NB4 (cell line): ENCODE measurements around the gene L3MBTL2.

Experiments used
- MYC ChIP-seq: IDR thresholded peaks from 2 replicates; pipeline ENCODE4 v1.6.1; 2011; ENCODE audit warnings: low read depth, low read length
- POLR2A ChIP-seq: IDR thresholded peaks from 2 replicates; pipeline ENCODE4 v1.6.1; 2011; ENCODE audit warnings: mild to moderate bottlenecking; ENCODE audit not compliant: insufficient read length; ENCODE audit errors: extremely low read depth
- TF ChIP-seq, protein P1 (sequence below): IDR thresholded peaks from one replicate; pipeline ENCODE4 v1.5.1; 2012; ENCODE audit warnings: low read depth, low read length

DNA sequence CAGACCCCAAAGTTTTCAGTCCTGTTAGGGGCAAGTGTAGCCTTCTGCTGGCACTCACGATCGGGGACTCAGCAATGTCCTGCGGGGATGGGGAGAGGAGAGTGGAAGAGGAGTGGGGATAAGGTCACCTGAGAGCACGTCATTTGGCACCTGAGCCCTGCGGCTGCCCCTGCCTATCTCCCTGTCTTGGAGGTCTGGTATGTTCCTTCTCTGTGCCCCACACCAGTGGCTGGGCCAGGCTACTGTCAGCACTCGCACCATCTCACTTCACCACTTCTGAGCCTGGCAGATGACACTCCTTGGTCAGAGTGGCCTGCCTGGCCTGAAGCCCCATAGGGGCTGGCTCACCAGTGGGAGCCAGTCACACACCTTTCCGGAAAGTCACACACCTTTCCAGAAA, 55.8 kb downstream of the L3MBTL2 start:
- TF ChIP-seq, protein P1, sequence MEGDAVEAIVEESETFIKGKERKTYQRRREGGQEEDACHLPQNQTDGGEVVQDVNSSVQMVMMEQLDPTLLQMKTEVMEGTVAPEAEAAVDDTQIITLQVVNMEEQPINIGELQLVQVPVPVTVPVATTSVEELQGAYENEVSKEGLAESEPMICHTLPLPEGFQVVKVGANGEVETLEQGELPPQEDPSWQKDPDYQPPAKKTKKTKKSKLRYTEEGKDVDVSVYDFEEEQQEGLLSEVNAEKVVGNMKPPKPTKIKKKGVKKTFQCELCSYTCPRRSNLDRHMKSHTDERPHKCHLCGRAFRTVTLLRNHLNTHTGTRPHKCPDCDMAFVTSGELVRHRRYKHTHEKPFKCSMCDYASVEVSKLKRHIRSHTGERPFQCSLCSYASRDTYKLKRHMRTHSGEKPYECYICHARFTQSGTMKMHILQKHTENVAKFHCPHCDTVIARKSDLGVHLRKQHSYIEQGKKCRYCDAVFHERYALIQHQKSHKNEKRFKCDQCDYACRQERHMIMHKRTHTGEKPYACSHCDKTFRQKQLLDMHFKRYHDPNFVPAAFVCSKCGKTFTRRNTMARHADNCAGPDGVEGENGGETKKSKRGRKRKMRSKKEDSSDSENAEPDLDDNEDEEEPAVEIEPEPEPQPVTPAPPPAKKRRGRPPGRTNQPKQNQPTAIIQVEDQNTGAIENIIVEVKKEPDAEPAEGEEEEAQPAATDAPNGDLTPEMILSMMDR, result no peak
- TF ChIP-seq POLR2A, result no peak
- no peak for TF ChIP-seq MYC
